WI38 (cell line): ENCODE results near the gene RIMS4.

ENCODE experiments used
- H3K4me3 ChIP-seq: 2 replicates; pipeline ENCODE4 v1.5.1; 2011; ENCODE audit warnings: low read depth, mild to moderate bottlenecking, control low read depth, low read length
- TF ChIP-seq, protein P1 (sequence below): IDR thresholded peaks from 2 replicates; pipeline ENCODE4 v1.5.1; 2012; ENCODE audit warnings: low read depth, mild to moderate bottlenecking, control low read depth, low read length

RIMS4 gene

DNA sequence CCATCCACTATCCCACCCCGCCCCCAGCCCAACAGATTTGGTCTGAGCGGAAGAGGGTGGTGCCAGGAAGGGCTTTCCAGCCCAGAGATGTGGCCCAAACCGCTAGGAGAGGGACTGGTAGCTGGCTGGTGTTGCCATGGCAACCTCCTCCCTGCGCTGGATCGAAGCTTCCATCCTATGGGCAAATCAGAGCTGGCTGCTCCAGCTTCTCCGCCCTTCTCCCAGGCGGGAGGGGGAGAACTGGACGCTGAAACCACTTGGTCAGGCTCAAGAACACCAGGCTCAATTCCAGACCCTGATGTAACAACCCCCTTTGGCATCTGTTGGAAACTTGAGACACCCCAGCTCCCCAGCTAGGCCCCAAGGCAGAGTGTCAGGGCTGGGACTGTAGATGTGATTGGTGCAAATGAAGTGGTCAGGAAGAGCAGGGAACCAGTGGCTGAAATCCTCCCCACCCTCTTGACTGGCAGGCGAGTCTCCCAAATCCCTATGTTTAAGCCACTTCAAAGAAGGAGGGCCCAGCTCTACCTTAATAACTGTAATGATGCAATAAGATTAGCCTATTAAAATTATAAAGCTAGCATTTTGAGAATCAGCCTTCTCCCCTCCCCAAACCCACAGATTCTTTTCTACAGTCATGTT, 4.2 kb downstream of the RIMS4 start:
- TF ChIP-seq, protein P1, sequence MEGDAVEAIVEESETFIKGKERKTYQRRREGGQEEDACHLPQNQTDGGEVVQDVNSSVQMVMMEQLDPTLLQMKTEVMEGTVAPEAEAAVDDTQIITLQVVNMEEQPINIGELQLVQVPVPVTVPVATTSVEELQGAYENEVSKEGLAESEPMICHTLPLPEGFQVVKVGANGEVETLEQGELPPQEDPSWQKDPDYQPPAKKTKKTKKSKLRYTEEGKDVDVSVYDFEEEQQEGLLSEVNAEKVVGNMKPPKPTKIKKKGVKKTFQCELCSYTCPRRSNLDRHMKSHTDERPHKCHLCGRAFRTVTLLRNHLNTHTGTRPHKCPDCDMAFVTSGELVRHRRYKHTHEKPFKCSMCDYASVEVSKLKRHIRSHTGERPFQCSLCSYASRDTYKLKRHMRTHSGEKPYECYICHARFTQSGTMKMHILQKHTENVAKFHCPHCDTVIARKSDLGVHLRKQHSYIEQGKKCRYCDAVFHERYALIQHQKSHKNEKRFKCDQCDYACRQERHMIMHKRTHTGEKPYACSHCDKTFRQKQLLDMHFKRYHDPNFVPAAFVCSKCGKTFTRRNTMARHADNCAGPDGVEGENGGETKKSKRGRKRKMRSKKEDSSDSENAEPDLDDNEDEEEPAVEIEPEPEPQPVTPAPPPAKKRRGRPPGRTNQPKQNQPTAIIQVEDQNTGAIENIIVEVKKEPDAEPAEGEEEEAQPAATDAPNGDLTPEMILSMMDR: no peak
- H3K4me3 ChIP-seq: no peak overlapping the region

GRCh38 chr20:44805335-44805978, 4.9 kb downstream of the RIMS4 start:
- TF ChIP-seq, protein P1: no peak
- no peak overlapping the region for H3K4me3 ChIP-seq

DNA sequence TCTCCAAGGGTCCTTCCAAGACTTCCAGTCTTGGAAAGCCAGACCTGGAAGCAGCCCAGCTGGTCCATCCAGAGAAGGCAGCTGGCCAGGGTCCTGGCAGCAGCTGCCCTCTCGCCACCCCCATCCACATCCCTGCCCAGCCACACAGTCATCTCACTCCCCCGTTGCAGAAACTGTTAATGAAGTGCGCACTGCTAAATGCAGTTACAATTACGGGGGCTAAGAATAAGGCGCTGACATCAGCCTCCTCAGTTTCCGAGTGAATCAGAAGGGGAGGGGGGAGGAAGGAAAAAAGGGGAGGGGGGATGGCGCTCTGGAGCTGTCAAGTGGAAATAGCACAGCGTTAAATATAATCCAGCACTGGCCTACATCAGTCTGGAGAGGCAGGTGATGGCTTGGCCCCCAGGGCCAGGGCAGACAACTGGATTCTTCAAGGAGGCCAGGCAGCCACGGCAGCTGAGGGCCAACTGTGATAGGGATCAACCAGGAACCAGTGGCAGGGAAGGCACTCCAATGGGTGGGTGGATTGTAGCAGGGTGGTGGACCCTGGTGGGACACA, 6.9 kb downstream of the RIMS4 start:
- TF ChIP-seq, protein P1: no peak
- H3K4me3 ChIP-seq: no peak overlapping the region

DNA sequence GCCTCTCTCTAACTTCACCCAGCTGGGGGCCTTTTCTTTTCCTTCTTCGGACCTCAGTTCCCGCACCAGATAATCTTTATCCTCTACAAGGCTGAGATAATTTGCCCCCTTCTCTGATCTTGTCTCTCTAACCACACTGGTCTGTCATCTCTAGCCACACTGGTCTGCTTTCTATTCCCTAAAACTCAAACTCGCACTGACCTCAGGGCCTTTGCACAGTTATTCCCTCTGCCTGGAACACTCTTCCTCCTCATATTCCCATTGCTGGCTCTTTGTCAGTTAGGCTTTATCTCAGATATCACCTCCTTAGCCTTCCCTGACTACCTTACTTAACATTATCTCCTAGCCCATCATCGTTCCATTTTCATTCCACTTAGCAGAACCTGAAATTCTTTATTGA, 7.6 kb downstream of the RIMS4 start:
- H3K4me3 ChIP-seq: no peak overlapping the region
- TF ChIP-seq, protein P1: no peak

GRCh38 chr20:44800391-44801046, 9.8 kb downstream of the RIMS4 start:
- no peak overlapping the region for H3K4me3 ChIP-seq
- TF ChIP-seq, protein P1: peak; percentile 13; the same call in 1 of the 2 replicates

DNA sequence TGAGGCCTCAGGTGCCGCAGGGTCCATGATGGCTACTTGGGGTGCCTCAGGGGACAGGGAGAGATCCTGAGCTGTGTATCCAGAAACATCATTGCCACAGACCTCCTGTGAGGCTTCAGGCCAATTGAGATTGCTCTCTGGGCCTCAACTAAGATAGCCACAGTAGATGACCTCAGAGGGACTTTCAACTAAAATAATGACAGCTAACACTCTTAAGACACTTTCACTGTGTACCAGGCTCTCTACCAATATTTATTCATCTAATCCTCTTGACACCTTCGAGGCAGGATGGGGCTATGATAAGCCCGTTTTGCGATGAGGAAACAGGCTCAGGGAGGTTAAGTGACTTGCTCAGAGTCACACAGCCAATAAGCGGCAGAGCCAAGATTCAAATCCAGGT, 10.7 kb downstream of the RIMS4 start:
- TF ChIP-seq, protein P1: no peak
- H3K4me3 ChIP-seq: no peak overlapping the region
